Stimulated activated CD8-positive, alpha-beta memory T cell treated with anti-CD3 and anti-CD28 coated beads, Interleukin-7, amount 100 ng/mL, for 1 hour (primary cell): ENCODE data around the gene NF1.

Source experiments
- DNase-seq, 2 donors: peaks; one replicate each; pipeline ENCODE4 v3.0.0-alpha.2; 2020; ENCODE audit warnings: low read depth in 2 of 2

NF1 gene

GRCh38 chr17:31385428-31386285, 290.9 kb downstream of the NF1 start:
- no peak for DNase-seq

GRCh38 chr17:31386542-31387075, 291.8 kb downstream of the NF1 start:
- DNase-seq, result no peak

- DNase-seq, result no peak
These were observed 292.7 kb downstream of the NF1 start for GRCh38 chr17:31387438-31387837.

- no peak for DNase-seq
These were observed 293.6 kb downstream of the NF1 start for GRCh38 chr17:31388351-31388750.

GRCh38 chr17:31388770-31389656, 294.2 kb downstream of the NF1 start:
- peak; percentile 13 to 19 for DNase-seq

- no peak for DNase-seq
These were observed 295.0 kb downstream of the NF1 start for GRCh38 chr17:31389657-31390381.

GRCh38 chr17:31390426-31390747, 295.6 kb downstream of the NF1 start:
- DNase-seq, result no peak

- no peak for DNase-seq
These were observed 296.1 kb downstream of the NF1 start for GRCh38 chr17:31390748-31391495.

GRCh38 chr17:31391496-31391949, 296.7 kb downstream of the NF1 start, which contains the start of gene RAB11FIP4:
Gene RAB11FIP4, plus strand, starts transcription at chr17:31391675. Its CDS starts 178 bp downstream, at chr17:31391853.
- DNase-seq, result no peak

- DNase-seq, result no peak
These were observed 297.5 kb downstream of the NF1 start for GRCh38 chr17:31392002-31392855.

- no peak for DNase-seq
These were observed 298.3 kb downstream of the NF1 start for GRCh38 chr17:31392856-31393748.

GRCh38 chr17:31393749-31394146, 299.0 kb downstream of the NF1 start:
- DNase-seq, result no peak

- DNase-seq, result no peak
These were observed 299.8 kb downstream of the NF1 start for GRCh38 chr17:31394544-31394943.

GRCh38 chr17:31397256-31397939, 302.6 kb downstream of the NF1 start:
- DNase-seq, result no peak

- no peak for DNase-seq
These were observed 303.9 kb downstream of the NF1 start for GRCh38 chr17:31398381-31399311.

GRCh38 chr17:31400481-31400950, 305.7 kb downstream of the NF1 start:
- DNase-seq, result no peak
